ENCODE results near the gene GALNT6.

- TF ChIP-seq POLR2AphosphoS5 (IDR thresholded peaks at IDR 0.05; ENCODE audit: low read depth, low read length) (no peak), SIN3A (IDR thresholded peaks at IDR 0.05; ENCODE audit: borderline replicate concordance, insufficient read depth, low read length) (no peak)
Observed at GRCh38 chr12:51430196-51430895, 39.1 kb upstream of the GALNT6 start.
